Activated naive CD8-positive, alpha-beta T cell treated with anti-CD3 and anti-CD28 coated beads, Interleukin-2, amount 10 ng/mL, durations not matched to agents 7 days and 5 days (primary cell): ENCODE measurements around the gene ETV6. TPM values are rescaled to one million over a fixed set of nuclear protein-coding genes. Genes with fewer than 3 reads are reported as not detected.

ENCODE experiments used
- ATAC-seq: fragments of 150-1000 bp; cut with Tn5 transposase; one replicate; pipeline ENCODE4 v1.10.0; 2021; ENCODE audit warnings: low read depth, moderate library complexity
- POLR2A ChIA-PET: fragments of 350-600 bp; sonication (Branson Sonifier 250); formaldehyde crosslinking; loops from one replicate; lab custom pipeline; 2021; ENCODE audit warnings: antibody characterized with exemption; lab: Charles Lee
- DNase-seq: peaks from one replicate; pipeline ENCODE4 v3.0.0; 2021
- H3K27ac Mint-ChIP-seq: one replicate; pipeline ENCODE4 v1.8.0; 2022; ENCODE audit warnings: mild to moderate bottlenecking, mixed read lengths
- H3K27me3 Mint-ChIP-seq: one replicate; pipeline ENCODE4 v1.8.0; 2022; ENCODE audit warnings: mild to moderate bottlenecking, moderate library complexity, mixed read lengths
- H3K36me3 Mint-ChIP-seq: one replicate; pipeline ENCODE4 v1.8.0; 2021; ENCODE audit warnings: mild to moderate bottlenecking, mixed read lengths
- H3K4me1 Mint-ChIP-seq: one replicate; pipeline ENCODE4 v1.8.0; 2021; ENCODE audit warnings: mixed read lengths
- H3K4me3 Mint-ChIP-seq: one replicate; pipeline ENCODE4 v1.8.0; 2022; ENCODE audit warnings: mild to moderate bottlenecking, moderate library complexity, mixed read lengths
- H3K9me3 Mint-ChIP-seq: one replicate; pipeline ENCODE4 v1.8.0; 2021; ENCODE audit warnings: mixed read lengths
- total RNA-seq, 2 experiments: library from RNA; stranded (reverse); gene quantifications; one replicate each; pipeline ENCODE4 v1.2.3, GENCODE V29; 2021

The ETV6 gene
- total RNA-seq, 2 experiments from 2014 or later, result 22.5 to 26.0 TPM

DNA sequence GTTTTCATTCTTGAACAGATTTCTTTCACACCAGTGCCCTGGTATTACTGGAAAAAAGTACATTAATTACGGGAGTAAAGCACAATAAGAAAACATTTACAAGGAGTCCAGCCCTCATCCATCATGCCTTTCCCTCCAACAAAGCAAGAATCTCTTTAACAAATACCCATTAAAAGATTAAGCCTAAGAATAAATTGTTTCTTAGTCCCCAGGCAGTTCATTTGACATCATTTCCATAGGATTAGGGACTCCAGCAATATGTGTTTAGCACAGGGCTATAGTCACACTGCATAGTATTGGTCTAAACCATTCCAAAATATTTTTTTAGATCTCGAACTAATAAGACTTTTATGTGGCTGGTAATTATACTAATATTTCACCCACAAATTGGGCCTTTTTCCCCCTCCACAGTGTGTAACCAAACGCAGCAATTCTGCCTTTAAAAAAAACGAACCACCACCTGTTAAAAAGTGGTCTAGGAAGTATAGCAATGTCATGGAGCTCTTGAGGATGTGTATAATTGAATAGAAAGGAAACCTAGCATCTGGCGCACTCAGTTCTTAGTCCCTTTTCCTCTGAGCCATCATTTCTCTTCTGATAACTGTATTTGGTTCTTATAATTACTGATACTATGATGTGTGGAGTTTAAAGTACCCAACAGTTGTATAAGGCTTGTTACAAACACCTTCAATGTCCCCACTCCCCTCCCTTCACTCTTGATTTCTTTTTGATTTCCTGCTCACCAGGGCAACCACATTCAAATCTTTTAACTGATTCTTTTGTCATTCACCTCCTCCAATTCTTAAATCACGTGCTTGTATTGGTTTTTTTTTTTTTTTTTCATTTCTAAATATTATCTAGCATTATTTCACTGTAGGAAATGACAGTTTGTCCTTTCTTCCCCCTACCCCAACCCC lies 138.7 kb downstream of the ETV6 start:
- no peak for DNase-seq
- H3K4me1 Mint-ChIP-seq, result peaks cover 10% of the 10 kb centered on the region
- no peak overlapping the region for H3K27ac Mint-ChIP-seq
- H3K9me3 Mint-ChIP-seq, result peaks cover 2% of the 10 kb centered on the region
- peaks cover 29% of the 10 kb centered on the region for H3K36me3 Mint-ChIP-seq
- no peak overlapping the region for H3K4me3 Mint-ChIP-seq
- H3K27me3 Mint-ChIP-seq, result no peaks in the 10 kb centered on the region
- ATAC-seq, result no peak
- POLR2A ChIA-PET, result no interaction called here

DNA sequence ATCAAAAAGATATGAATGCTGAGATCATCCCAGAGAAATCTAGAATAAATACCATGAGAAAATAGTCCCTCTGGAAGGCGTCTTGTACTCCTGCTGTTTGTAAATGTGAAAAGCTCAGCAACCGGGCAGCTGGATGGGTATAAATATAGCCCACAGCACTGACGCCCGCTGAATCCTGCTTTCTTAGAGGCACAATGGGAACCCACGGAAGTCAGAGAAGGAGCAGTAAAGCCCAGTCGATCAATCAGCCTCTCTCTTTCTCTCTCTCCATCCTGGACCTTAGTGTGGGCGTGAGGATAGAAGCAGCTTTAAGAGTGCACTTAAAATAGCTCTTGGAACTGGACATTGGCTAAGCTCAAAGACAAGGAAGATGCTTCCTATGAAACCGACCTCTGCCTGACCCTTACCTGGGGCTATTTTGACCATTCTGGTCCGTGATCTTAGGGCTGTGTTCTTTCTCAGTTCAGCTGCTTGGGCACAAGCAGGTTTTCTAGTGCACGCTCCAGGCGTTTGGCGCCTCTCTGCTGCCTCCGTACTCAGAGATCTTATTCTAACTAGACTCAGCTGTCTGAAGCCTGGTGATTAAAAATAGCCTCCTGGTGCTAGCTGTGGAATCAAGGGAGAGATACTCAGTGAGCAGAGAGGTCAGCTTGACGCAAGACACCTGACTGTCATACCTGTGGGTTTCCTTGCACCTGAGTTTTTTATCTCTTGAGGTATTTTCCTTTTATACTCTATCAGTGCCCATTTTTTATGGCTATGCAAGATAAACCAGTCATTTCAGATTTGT lies 144.6 kb downstream of the ETV6 start:
- POLR2A ChIA-PET, result no interaction called here
- H3K4me1 Mint-ChIP-seq, result peaks cover 9% of the 10 kb centered on the region
- H3K27ac Mint-ChIP-seq, result no peak overlapping the region
- no peak for DNase-seq
- H3K9me3 Mint-ChIP-seq, result peaks cover 2% of the 10 kb centered on the region
- H3K27me3 Mint-ChIP-seq, result no peaks in the 10 kb centered on the region
- peaks cover 30% of the 10 kb centered on the region for H3K36me3 Mint-ChIP-seq
- no peak for ATAC-seq
- H3K4me3 Mint-ChIP-seq, result no peak overlapping the region

DNA sequence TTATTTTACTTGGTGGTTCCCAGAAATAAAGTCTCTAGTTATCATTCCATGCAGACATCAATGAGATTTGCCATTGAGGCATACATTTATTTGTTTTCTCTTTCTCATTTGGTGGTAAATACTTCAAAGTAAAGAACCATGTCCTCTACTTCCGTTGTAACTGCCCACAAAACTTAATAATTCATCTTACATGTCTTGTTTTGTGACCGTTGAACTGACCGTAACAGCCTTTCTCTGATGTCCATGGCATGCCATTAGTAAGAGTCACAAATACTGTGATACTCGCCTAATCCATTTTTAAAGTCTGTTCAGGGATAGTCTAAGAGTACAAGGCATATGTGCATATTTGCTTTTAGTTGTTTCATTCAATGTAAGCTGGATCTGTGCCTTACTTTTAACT lies 145.3 kb downstream of the ETV6 start:
- ATAC-seq, result no peak
- H3K36me3 Mint-ChIP-seq, result peaks cover 26% of the 10 kb centered on the region

DNA sequence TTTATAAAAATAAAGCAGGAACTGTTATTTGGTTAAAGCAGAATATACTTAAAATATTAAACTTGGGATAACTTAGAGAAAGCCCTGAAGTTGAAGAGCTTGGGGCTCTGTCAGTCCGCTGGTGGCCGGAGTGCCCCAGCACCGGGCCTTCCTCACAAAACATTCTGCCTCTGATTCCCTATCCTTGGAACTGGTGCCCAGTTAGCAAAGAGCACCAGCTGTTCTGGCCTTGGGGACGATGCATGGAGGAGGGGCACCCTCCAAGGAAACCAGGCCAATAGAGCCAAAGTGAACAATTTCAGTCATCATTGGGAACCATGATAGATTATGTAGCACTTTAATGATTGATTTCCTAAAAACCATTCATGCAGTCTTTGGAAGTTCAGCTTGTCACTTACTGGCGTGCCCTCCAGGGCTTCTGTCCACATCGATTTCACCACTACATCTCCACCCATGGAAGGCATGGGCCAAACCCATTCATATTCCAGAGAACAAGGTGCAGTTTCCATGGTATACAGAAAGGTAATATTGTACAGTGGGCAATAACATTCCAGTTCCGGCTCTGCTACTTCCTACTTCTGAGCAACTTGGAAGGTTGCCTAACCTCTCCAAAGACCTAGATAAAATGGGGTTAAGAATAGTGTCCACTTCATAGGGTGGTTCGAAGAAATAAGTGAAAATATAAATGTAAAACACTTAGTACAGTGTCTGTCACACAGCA lies 145.9 kb downstream of the ETV6 start:
- POLR2A ChIA-PET, result no interaction called here
- ATAC-seq (no peak), DNase-seq (no peak)
- peaks cover 21% of the 10 kb centered on the region for H3K36me3 Mint-ChIP-seq
- no peak overlapping the region for H3K27ac Mint-ChIP-seq
- H3K4me3 Mint-ChIP-seq, result no peak overlapping the region
- peaks cover 2% of the 10 kb centered on the region for H3K9me3 Mint-ChIP-seq
- H3K4me1 Mint-ChIP-seq, result peaks cover 9% of the 10 kb centered on the region
- no peaks in the 10 kb centered on the region for H3K27me3 Mint-ChIP-seq

More for the DNA sequence above, 145.3 kb downstream of the ETV6 start:
- H3K4me3 Mint-ChIP-seq, result no peak overlapping the region
- POLR2A ChIA-PET, result no interaction called here
- no peak for DNase-seq
- H3K9me3 Mint-ChIP-seq, result peaks cover 2% of the 10 kb centered on the region
- H3K4me1 Mint-ChIP-seq, result peaks cover 9% of the 10 kb centered on the region
- H3K27me3 Mint-ChIP-seq, result no peaks in the 10 kb centered on the region
- H3K27ac Mint-ChIP-seq, result no peak overlapping the region

DNA sequence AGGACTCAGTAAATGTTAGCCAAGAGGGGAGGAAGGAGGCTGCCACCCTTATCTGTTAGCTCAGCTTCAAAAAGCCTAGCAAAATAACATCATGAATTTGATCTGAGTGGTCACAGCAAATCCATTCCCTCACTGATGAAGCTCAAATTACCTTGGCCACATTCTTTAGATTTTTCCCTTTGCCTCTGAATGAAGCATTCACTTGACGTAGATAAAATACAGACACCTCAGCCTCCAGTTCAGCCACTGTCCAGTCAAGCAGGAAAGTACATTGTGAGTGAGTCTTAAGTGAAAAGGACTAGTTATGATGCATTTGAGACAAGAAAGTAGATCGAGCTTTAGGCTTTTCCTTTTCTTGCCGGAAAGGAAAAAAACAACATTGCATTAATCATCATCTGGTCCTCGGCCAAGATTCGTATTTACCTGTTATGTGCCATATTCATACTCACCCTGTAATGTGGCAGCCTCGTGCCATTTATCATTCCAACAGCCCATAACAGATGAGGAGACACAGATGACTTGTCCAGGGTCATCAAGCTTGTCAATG lies 146.5 kb downstream of the ETV6 start:
- POLR2A ChIA-PET, result no interaction called here
- no peak for ATAC-seq
- peaks cover 9% of the 10 kb centered on the region for H3K4me1 Mint-ChIP-seq

DNA sequence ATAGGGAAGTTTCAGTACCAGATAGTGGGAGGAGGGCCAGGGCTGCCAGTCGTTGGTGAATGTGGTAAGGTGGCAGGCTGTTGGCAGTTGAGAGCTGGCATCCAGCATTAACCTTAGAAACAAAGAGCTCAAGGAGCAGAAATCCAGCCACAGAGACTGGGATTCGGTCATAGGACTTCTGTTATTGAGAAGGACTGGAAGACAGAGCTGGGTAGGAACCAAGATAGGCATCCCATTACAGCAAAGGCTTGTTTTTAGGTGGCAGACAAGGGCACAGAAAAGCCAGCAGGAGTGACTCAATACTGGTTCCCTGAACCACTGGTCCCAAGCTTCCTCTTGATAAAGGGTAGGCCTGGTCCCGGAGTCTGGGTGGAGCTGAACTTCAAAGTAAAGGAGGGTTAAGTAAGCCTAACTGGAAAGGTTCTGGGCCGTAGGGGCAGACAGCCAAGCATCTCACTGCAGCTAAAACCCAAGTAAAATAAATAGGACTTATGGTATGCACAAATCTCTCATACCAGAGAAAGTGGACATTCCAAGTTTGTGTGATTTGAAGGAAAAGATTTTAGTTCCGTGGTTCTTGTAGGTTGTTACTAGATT lies 147.9 kb downstream of the ETV6 start:
- Mint-ChIP-seq H3K4me3 (no peak overlapping the region), H3K9me3 (no peaks in the 10 kb centered on the region), H3K27me3 (no peaks in the 10 kb centered on the region), H3K4me1 (peaks cover 14% of the 10 kb centered on the region), H3K36me3 (peaks cover 13% of the 10 kb centered on the region), H3K27ac (no peak overlapping the region)
- no peak for ATAC-seq
- no peak for DNase-seq
- POLR2A ChIA-PET, result no interaction called here

More for the DNA sequence above, 146.5 kb downstream of the ETV6 start:
- H3K27ac Mint-ChIP-seq, result no peak overlapping the region
- no peaks in the 10 kb centered on the region for H3K27me3 Mint-ChIP-seq
- peaks cover 20% of the 10 kb centered on the region for H3K36me3 Mint-ChIP-seq
- no peak for DNase-seq
- peaks cover 2% of the 10 kb centered on the region for H3K9me3 Mint-ChIP-seq
- H3K4me3 Mint-ChIP-seq, result no peak overlapping the region

DNA sequence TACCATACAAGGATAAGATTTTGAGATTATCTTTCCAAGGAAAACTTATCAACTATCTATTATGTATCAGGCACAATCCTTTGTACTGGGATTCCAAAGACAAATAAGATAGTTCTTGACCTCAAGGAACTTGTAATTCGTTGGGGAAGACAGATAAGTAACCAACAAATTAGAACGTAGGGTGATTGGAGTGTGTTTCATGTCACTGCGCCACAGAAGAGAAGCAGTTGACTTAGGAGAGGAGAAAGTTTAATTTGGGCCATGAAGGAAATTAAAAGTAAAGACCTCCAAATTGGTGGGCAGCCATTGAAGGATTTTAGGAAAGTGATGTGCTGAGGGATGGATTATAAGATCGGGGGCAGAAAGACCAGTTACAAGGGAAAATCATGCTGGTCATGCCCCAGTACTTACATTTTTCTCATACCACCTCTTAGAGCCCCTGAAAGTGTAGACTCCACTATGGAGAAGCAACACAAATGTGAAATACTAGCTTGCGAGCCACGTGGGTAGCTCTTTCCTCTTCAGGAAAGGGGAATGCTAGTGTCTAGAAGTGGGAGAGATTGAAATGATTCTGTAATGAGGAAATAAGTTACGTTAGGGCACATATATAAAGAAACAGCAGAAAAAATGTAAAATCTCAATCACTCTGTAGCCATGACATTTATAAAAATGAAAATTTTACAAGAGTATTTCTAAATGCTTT lies 148.7 kb downstream of the ETV6 start:
- Mint-ChIP-seq H3K9me3 (no peaks in the 10 kb centered on the region), H3K4me3 (no peak overlapping the region), H3K27me3 (no peaks in the 10 kb centered on the region), H3K36me3 (peaks cover 13% of the 10 kb centered on the region), H3K4me1 (peaks cover 14% of the 10 kb centered on the region), H3K27ac (peak overlapping the region; percentile 42)
- DNase-seq, result no peak
- no peak for ATAC-seq
- POLR2A ChIA-PET, result no interaction called here

DNA sequence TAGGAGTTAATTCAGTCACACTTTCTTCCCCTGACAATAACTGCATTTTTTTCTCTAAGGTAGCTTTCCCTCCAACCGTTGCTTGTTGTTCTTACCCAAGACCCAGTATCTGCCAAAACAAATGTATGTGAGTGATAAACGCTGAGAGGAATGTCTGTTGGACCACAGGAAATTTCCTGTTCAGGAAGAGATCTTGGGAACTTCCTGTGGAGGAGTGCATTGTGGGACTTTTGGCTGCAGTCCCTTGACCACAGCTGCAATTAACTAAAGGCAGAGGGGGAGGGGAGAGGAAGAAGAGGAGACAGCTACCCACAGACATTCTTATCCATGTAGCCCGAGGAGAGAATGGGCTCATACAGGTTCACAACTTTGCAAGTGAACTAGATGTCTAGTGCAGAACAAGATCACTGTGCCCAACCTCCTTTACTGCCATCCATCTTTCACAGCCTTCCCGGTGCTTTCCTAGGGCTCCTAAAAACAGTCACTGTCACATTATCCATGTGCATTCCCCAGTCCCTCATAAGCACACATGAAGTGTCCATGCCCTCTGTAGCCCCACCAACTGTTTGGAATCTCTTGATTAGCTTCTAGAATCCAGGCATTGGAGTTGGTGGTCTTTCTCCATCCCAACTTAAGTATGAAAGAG lies 149.5 kb downstream of the ETV6 start:
- Mint-ChIP-seq H3K27me3 (no peaks in the 10 kb centered on the region), H3K36me3 (peaks cover 14% of the 10 kb centered on the region), H3K4me1 (peaks cover 14% of the 10 kb centered on the region), H3K4me3 (peak overlapping the region; percentile 65), H3K9me3 (no peaks in the 10 kb centered on the region), H3K27ac (peak overlapping the region; percentile 64)
- ATAC-seq (no peak), DNase-seq (no peak)
- POLR2A ChIA-PET, result no interaction called here

DNA sequence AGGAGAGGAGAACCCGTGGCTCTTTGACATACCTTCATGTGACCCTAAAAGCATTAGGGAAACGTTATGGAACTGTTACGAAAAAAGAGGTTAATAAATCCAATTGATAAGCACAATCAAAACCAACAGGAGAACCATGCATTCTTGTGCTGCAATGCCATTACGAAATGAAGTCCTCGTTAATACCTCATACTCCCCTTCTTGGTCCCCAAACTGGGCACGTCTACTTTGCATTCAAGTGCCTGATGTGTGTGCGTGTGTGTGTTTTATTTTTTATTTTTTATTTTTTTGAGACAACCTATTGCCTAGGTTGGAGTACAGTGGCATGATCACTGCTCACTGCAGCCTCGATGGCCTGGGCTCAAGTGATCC lies 150.0 kb downstream of the ETV6 start:
- Mint-ChIP-seq H3K36me3 (peaks cover 18% of the 10 kb centered on the region), H3K27me3 (no peaks in the 10 kb centered on the region), H3K27ac (no peak overlapping the region), H3K9me3 (peaks cover 3% of the 10 kb centered on the region), H3K4me1 (peaks cover 14% of the 10 kb centered on the region), H3K4me3 (no peak overlapping the region)
- POLR2A ChIA-PET, result no interaction called here
- ATAC-seq (no peak), DNase-seq (no peak)

DNA sequence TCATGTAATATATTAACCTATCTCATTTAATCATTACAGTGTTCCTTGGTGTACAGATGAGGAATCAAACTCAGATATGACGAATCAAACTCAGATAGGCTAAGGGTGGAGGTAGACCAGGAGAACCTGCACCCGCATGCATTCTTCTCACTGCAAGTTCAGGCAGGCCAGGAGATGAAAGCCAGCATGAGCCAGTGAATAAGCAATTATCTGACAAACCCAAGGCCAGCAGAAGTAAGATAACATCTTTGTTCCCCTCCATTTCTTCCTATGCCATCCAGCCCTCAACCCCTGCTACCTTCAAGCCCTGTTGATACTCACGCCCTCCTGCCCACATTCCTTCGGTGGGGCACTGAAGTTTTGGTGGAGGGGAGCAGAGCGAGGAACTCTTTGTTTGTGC lies 152.2 kb downstream of the ETV6 start:
- peaks cover 14% of the 10 kb centered on the region for H3K4me1 Mint-ChIP-seq
- ATAC-seq (no peak), DNase-seq (no peak)
- POLR2A ChIA-PET, result interaction anchor here (1.4 kb wide), 1 partner anchor 152 kb away, joined by 3 read pairs; the partner anchor contains the start of gene ETV6
- H3K9me3 Mint-ChIP-seq, result peaks cover 3% of the 10 kb centered on the region
- H3K4me3 Mint-ChIP-seq, result no peak overlapping the region
- no peak overlapping the region for H3K27ac Mint-ChIP-seq
- no peaks in the 10 kb centered on the region for H3K27me3 Mint-ChIP-seq
- H3K36me3 Mint-ChIP-seq, result peaks cover 22% of the 10 kb centered on the region

DNA sequence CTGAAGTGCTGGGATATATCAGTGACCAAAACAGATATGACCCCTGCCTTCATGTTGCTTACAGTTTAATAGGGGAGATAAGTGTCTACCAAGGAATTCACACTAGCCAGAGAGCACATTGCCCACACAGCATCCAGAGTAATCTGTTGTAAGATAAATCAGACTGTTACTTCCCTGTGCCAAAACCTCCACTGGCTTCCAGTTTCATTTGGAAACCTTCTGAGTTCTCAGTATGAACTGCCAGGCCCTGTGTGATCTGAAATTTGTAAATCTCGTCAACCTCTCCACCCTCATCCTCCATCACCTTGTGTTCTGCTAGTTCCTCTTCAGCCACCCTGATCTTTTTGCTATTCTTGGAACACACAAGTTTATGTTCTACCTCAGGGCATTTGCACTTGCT lies 154.7 kb downstream of the ETV6 start:
- peaks cover 3% of the 10 kb centered on the region for H3K9me3 Mint-ChIP-seq
- no peaks in the 10 kb centered on the region for H3K27me3 Mint-ChIP-seq
- H3K4me1 Mint-ChIP-seq, result peaks cover 7% of the 10 kb centered on the region
- no peak for ATAC-seq
- POLR2A ChIA-PET, result no interaction called here
- H3K36me3 Mint-ChIP-seq, result peaks cover 33% of the 10 kb centered on the region
- no peak for DNase-seq
- H3K27ac Mint-ChIP-seq, result no peak overlapping the region
- H3K4me3 Mint-ChIP-seq, result no peak overlapping the region

DNA sequence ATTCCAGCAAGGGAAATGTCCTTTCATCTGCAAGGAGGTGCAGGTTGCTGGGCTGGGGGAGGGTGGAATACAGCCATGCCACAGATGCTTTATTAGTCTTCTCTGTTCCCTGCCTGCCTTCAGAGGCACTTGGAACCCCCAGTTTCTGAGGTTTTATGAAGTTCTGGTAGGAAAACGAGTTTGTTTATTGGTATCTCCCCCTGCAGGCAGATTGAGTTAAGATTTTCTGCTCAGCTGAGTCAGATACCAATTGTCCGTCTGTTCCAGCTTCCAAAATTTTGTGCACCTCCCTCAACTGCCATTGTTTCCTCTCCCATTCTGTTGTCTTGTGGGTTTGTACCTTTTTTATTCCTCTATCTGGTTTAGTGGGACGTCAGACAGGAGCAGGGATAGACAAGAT lies 155.6 kb downstream of the ETV6 start:
- ATAC-seq, result no peak
- Mint-ChIP-seq H3K36me3 (peaks cover 33% of the 10 kb centered on the region), H3K27ac (no peak overlapping the region), H3K9me3 (peaks cover 3% of the 10 kb centered on the region), H3K27me3 (no peaks in the 10 kb centered on the region), H3K4me1 (peaks cover 7% of the 10 kb centered on the region), H3K4me3 (no peak overlapping the region)
- POLR2A ChIA-PET, result no interaction called here
- DNase-seq, result no peak
